ENCODE results near the gene PHACTR4.
"Not testable (repeated sequence)": the region's sequence is repeated elsewhere in the genome, so short reads cannot be mapped to it uniquely, and the experiment has no call there.

PHACTR4 gene

DNA sequence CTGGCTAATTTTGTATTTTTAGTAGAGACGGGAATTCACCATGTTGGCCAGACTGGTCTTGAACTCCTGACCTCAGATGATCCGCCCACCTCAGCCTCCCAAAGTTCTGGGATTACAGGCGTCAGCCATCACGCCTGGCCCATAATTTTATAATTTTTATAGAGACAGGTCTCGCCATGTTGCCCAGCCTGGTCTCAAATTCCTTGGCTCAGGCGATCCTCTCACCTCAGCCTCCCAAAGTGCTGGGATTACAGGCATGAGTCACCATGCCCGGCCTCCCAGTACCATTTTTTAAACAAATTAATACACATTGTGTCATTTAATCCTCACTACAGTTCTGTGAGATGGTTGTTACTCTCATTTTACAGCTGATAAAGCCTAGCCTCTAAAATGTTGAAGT lies 3.9 kb downstream of the PHACTR4 start:
- DNase-seq = not testable (repeated sequence)

DNA sequence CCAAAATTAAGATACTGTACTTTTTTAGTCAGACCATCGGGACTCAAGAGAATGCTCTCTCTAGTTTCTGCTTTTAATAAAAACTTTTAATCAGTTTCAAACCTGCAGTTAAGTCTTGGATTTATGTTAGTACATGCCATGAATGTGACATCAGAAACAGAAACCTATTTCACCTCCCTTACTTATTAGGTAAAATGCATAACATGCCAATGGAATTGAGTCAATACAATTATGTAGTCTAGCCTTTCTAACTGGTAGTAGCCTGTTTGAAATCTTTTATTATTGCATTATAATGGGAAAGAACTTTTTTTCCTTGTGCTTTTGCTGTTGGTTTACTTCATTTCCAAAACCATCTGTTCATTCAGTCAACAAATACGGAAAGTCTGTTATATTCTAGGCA lies 4.8 kb downstream of the PHACTR4 start:
- no peak for DNase-seq

DNA sequence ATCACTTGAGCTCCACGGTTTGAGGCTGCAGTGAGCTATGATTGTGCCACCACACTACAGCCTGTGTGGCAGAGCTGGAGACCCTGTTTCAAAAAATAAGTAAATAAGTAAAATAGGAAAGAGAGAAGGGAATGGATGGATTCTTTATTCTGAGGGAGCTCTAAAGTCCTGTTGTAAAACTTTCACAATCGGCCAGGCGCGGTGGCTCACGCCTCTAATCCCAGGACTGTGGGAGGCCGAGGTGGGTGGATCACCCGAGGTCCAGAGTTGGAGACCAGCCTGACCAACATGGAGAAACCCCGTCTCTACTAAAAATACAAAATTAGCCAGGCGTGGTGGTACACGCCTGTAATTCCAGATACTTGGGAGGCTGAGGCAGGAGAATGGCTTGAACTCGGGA lies 6.1 kb downstream of the PHACTR4 start:
- DNase-seq = not testable (repeated sequence)

DNA sequence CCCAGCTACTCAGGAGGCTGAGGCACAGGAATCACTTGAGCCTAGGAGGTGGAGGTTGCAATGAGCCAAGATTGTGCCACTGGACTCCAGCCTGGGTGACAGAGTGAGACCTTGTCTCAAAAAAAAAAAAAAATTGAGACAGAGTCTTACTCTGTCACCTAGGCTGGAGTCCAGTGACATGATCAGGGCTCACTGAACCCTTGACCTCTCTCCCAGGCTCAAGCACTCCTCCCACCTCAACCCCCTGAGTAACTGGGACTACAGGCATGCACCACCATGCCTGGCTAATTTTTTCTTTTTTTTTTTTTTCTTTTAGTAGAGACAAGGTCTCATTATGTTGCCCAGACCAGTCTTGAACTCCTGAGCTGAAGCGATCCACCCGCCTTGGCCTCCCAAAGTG lies 6.7 kb downstream of the PHACTR4 start:
- not testable (repeated sequence) for DNase-seq

DNA sequence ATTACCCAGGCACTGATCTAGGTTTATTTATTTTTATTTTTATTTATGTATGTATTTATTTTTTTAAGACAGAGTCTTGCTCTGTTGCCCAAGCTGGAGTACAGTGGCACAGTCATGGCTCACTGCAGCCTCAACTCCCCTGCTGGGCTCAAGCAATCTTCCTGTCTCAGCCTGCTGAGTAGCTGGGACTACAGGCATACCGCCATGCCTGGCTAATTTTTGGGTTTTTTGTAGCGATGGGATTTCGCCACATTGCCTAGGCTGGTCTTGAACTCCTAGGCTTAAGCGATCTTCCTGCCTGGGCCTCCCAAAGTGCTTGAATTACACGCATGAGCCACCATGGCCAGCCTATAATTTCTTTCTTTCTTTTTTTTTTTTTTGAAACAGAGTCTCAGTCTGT lies 9.4 kb downstream of the PHACTR4 start:
- DNase-seq = no peak

DNA sequence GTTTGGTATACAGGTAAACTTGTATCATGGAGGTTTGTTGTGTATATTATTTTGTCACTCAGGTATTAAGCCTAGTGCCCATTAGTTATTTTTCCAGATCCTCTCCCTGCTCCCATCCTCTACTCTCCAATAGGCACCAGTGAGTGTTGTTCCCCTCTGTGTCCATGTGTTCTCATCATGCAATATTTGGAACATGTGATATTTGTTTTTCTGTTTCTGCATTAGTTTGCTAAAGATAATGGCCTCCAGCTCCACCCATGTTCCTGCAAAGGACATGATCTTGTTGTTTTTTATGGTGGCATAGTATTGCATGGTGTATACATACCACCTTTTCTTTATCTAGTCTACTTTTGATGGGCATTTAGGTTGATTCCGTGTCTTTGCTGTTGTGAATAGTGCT lies 10.9 kb downstream of the PHACTR4 start:
- DNase-seq = no peak

DNA sequence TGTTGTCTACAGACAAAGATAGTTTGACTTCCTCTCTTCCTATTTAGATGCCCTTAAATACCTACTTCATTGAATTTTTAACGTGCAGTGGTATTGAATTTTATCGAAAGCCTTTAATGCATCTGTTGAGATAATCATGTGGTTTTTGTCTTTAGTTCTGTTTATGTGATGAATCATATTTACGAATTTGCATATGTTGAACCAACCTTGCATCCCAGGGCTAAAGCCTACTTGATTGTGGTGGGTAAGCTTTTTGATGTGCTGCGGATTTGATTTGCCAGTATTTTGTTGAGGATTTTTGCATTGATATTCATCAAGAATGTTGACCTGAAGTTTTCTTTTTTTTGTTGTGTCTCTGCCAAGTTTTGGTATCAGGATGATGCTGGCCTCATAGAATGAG lies 14.2 kb downstream of the PHACTR4 start:
- not testable (repeated sequence) for DNase-seq

DNA sequence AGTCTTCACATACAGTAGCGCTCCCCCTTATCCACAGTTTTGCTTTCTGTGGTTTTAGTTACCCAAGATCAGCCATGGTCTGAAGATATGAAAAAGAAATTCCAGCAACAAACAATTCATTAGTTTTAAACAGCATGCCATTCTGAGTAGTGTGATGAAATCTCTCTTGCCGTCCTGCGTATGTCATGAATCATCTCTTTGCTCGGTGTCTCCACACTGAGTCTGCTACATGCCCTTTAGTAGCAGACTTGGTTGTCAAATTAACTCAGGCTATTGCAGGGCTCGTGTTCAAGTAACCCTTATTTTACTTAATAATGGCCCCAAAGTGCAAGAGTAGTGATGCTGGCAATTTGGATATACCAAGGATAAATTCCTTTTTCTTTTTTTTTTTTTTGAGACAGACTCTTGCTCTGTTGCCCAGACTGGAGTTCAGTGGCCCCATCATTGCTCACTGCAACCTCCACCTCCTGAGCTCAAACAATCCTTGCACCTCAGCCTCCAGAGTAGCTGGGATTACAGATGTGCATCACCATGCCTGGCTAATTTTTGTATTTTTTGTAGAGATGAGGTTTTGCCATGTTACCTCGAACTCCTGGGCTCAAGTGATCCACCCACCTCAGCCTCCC lies 22.6 kb downstream of the PHACTR4 start:
- DNase-seq = no peak

DNA sequence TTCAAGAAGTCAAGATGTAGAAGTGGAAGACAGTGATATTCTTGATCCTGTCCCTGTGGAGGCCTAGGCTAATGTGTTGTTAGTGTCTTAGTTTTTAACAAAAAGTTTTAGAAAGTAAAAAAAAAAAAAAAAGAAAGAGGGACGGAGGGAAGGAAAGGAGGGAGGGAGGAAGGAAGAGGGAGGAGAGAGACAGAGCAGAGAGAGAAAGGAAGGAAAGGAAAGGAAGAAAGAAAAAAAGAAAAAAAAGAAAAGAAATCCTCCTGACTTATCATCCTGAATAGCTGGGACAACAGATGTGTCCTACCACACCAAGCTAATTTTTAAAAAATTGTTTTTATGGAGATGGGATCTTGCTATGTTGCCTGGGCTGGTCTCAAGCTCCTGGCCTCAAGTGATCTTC lies 24.6 kb downstream of the PHACTR4 start:
- DNase-seq = no peak

DNA sequence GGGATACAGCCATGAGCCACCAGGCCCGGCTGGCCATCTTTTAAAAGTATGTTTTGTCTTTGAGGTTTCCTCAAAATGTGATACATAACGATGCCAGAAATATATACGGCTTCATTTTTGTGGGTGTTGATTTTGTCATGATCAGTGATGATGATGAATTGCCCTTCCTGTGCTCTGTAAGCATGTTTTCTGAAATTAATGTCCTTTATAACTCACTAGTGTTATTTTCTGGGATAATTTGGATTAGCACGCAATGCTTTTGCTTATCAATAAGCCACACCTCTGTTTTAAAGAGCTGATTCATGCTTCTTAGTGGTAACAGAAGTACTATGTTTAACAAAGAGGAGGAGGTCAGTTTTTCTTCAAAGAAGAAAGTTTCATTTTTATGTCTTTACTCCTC lies 25.6 kb downstream of the PHACTR4 start:
- DNase-seq = no peak

DNA sequence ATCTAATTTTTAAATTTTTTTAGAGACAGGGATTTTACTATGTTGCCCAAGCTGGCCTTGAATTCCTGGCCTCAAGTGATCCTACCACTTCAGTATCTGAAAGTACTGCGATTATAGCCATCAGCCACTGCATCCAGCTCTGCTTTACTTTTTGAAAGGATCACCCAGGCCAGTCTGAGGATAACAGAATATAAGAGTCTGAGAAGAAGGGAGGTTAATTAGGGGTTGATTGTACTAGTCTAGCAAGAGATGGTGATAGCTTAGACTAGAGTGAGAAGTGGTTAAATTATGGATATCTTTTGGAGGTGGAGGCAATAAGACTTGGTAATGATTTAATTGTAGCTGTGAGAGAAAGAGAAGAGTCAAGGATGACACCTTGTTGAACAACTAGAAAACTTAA lies 32.2 kb downstream of the PHACTR4 start:
- DNase-seq = no peak

DNA sequence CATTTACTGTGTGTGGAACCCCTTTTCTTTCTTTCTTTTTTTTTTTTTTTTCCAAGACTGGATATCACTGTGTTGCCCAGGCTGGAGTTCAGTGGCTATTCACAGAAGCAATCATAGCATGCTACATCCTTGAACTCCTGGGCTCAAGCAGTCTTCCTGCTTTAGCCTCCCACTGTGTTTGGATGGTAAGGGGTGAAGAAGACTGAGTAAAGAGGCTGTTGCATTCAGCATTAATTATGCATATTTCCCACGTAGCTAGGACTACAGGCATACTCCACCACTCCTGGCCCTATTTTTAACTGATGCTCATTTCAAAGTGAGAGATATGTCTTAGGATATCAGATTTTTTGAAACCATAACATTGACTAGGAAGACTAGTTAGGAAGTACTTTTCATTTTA lies 39.5 kb downstream of the PHACTR4 start:
- DNase-seq = no peak

DNA sequence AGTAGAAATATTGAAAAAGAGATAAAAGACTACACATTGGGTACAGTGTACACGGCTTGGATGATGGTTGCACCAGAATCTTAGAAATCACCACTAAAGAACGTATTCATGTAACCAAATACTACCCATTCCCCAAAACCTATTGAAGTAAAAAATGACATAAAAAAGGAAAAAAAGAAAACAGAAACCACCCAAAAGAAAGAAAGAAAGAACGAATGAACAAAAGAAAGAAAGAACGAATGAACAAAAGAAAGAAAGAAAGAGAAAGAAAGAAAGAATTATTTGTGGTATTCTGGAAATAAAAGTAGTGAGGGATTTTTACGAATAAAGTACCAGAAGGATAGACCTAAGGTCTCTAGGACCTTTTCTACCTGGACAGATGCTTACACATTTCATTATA lies 42.1 kb downstream of the PHACTR4 start:
- DNase-seq = no peak

DNA sequence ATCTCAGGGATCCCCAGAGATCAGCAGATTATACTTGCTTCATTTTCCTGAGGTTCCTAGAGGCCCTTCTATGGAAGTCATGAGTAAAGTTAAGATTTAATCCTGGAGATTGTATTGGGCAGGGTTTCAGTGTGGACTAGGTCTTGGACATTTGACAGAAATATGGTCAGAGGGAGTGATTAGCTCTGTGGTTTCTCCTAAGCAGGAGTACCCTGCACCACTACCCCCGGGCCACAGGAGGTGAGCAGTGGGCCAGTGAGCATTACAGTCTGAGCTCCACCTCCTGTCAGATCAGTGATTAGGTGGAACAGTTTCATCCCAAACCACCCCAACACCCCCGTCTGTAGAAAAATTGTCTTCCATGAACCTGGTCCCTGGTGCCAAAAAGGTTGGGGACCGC lies 43.2 kb downstream of the PHACTR4 start:
- DNase-seq = no peak

DNA sequence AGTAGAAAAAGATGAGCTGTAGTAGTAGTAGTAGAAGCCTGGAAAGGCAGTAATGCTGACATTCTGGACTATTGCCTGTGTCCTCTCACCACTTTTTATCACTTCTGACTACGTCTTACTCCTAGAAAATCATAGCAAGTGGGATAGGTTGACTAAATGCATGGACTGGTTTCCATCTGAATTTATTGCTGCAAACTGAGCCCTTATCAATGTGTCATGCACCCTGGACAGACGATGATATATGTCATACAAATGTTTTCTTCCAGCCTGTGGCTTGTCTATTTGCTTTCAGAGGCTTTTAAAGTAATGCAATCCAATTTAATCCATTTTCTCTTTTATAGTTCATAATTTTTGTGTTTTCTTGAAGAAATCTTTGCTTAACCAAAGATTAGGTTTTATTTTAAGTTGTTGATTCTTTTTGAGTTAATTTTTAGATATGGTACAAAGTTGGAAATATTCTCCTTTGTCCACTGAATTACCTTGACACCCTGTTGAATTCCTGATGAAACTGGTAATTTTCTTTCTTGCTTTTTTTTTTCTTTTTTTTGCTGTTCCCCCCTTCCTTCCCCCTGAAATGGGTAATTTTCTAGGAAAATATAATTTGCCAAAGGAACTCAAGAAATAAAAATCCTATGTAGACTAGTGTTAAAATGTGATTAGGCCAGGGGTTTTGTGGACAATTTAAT lies 47.1 kb downstream of the PHACTR4 start:
- DNase-seq = no peak

DNA sequence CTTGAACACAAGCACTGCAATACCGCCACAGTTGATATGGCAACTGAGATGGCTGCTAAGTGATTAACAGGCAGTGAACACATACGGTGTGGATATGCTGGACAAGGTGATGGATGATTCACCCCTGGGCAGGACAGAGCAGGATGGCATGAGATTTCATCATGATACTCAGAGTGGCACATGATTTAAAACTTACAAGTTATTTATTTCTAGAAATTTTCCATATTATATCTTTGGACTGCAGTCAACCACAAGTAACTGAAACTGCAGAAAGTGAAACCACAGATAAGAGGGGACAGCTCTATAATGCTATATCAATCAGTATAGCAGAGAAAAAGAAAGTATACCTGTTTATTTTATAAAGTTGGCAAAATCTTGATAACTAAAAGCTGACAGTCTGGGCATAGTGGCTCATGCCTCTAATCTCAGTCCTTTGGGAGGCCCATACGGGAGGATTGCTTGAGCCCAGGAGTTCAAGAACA lies 47.9 kb downstream of the PHACTR4 start:
- no peak for DNase-seq

DNA sequence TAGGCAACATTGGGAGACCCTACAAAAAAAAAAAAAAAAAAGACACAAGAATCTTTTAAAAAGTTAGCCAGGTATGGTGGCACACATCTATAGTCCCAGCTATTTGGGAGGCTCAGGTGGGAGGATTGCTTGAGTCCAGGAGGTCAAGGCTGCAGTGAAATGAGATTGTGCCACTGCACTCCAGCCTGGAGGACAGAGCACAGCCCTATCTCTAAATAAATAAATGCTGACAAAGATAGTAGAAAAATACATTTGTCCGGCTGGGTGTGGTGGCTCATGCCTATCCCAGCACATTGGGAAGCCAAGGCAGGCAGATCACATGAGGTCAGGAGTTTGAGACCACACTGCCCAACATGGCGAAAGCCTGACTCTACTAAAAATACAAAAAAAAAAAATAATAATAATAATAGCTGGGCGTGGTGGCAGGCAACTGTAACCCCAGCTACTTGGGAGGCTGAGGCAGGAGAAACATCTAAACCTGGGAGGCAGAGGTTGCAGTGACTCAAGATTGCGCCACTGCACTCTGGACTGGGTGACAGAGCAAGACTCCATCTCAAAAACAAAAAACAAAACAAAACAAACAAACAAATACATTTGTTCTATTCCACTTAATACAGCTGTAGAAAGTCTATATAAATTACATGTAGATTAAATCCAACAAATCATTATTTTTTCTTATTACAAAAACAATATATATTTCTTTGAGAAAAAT lies 48.5 kb downstream of the PHACTR4 start:
- no peak for DNase-seq

DNA sequence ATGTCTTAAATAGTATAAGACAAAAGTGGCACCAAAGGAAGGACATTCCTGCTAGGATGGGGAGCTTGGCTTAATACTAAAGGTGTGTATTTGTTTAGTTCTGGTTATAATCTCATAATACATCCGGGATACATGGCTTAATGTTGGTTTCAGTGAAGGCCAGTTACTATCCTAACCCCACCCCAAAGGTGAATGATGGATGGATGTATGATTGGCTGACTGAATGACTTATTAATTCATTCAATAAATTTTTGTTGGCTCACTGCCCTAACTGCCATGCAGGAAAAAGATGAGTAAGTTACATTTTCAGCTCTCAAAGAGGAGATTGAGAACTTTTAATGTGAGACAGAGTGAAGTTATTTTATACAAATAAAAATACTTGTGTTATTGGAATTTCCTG lies 52.2 kb downstream of the PHACTR4 start:
- DNase-seq = no peak

DNA sequence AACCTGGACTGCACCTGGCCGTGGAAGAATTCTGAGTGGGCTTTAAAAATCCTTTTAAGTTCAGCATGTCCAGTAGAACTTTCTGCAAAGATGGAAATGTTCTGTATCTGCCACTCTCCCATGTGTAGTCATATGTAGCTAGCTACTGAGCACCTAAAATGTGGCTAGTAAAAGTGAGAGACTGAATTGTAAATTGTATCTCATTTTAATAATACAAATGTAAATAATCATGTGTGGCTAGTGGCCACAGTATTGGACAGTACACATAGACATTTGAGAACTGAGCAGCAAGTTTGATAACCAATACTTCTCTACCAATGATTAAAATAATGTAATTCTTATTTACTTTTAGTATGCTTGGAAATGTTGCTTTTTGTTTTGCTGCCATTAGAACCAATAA lies 57.3 kb downstream of the PHACTR4 start:
- no peak for DNase-seq

DNA sequence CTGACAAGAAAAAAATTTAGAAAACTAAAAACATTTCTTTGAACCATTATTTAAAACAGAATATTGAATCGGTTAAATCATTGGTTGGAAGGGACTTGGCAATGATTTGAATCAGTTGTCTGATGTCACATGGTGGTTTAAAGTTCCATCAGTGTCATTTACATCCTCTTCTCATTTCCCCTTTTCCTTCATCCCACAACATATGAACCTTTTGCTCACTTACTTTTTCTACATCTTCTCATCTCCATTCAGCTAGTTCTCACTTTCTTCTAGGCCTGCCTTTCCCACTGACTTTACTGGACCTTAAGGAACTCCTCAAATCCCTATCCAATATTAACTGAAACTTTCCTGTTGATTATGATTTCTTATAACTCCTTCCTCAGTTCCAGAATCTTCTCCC lies 58.5 kb downstream of the PHACTR4 start:
- no peak for DNase-seq

DNA sequence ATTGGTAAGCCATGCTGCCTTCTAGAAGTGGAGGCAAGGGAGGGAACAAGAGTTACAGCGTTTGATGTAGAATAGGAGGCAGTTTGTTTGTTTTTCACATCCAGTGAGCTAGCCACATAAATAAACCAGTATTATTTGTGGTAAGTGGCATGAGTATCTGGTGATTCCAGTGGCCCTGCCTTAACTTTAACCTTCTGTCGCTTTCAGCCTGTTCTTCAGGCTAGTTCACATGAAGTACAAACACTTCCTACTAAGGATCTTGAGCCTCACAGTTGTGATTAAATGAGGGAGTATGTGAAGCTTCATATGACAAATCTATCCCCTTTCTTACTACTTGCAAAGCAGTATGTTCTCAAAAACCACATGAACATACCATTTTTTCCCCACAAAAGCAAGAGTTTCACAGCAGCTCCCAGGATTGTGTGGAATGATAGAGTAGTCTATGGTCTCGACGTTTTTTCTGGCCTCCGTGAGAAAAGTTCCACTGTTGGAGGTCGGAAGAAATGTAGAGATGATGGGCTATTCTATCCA lies 59.5 kb downstream of the PHACTR4 start:
- no peak for DNase-seq

DNA sequence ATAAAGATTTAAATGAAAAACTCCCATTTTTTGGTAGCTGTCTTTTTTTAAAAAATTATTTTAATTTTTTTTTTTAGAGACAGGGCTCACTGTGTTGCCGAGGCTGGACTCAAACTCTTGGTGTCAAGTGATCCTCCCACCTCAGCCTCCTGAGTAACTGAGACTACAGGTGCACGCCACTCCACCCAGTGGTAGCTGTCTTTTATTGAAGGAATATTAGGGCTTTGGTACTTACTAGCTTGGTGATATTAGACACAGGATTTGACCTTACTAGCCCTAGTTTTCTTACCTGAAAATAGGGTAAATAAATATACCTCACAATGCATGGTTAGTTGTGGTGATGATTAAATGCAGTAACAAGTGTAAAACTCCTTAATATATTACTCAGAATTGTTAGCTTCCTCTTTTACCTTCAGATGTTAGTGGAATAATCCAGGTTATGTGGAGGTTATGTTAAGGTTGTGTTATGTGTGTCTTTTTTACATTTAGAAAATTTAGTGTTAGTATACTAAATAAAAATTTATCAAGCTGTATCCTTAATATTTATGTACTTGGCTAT lies 66.8 kb downstream of the PHACTR4 start:
- DNase-seq = no peak

DNA sequence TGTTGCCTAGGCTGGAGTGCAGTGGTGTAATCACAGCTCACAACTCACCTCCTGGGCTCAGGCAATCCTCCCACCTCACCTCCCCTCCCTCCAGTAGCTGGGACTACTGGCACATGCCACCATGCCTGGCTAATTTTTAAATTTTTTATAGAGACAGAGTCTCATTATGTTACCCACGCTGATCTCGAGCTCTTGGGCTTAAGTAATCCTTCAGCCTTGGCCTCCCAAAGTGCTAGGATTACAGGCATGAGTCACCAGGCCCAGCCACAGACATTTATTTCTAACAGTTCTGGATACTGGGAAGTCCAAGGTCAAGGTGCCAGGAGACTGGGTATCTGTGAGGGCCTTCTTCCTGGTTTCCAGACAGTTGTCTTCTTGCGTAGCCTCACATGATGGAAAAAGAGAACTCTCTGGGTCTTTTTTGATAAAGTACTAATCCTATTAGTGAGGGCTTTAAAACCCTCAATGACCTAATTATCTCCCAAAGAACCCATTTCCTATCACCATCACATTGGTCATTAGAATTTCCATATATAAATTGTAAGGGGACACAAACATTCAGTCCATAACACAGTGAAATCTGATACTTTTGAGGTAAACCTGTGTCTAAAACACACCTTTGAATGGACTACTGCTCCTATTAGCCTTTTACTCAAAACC lies 67.9 kb downstream of the PHACTR4 start:
- no peak for DNase-seq
